ENCODE results near the gene S1PR4.

- TF ChIP-seq CTCF (IDR thresholded peaks at IDR 0.05; ENCODE audit: poor library complexity) = no peak
- TF ChIP-seq EZH2 (IDR thresholded peaks at IDR 0.05; ENCODE audit: borderline replicate concordance) = no peak
Observed at GRCh38 chr19:3142292-3142670, 36.3 kb upstream of the S1PR4 start.

Measured in hepatocyte (in vitro differentiated cells).